Small intestine (tissue), 7 donors: ENCODE measurements around the gene VCAN. TPM values are rescaled to one million over a fixed set of nuclear protein-coding genes. Genes with fewer than 3 reads are reported as not detected.

Source experiments
- DNase-seq, 2 donors: peaks; one replicate each; pipeline versions ENCODE4 v3.0.0 to v3.0.0-alpha.2; 2013
- FAIRE-seq: peaks from 2 replicates; lab custom pipeline; 2012; peaks lifted over from hg19 to GRCh38; lab: Jason Lieb, UNC
- H3K27ac ChIP-seq, 3 donors: one replicate each; pipeline ENCODE4 v1.5.1; 2013; ENCODE audit warnings: low read length in 2 of 3, mild to moderate bottlenecking in 2 of 3, control low read depth in 1 of 3, inconsistent platforms in 1 of 3, low read depth in 1 of 3, moderate library complexity in 1 of 3
- H3K27me3 ChIP-seq, 3 donors: one replicate each; pipeline ENCODE4 v1.6.1; 2013; ENCODE audit warnings: low read length in 3 of 3, inconsistent platforms in 1 of 3; ENCODE audit not compliant: control insufficient read depth in 3 of 3, insufficient read depth in 3 of 3
- H3K36me3 ChIP-seq, 3 donors: one replicate each; pipeline ENCODE4 v1.6.1; 2013; ENCODE audit warnings: low read length in 3 of 3, inconsistent platforms in 1 of 3, low read depth in 1 of 3, mild to moderate bottlenecking in 1 of 3, moderate library complexity in 1 of 3; ENCODE audit not compliant: control insufficient read depth in 3 of 3, insufficient read depth in 2 of 3
- H3K4me1 ChIP-seq, 3 donors: one replicate each; pipeline ENCODE4 v1.6.1; 2013; ENCODE audit warnings: low read length in 2 of 3, inconsistent platforms in 1 of 3, low read depth in 1 of 3, mild to moderate bottlenecking in 1 of 3, moderate library complexity in 1 of 3; ENCODE audit not compliant: control insufficient read depth in 3 of 3, insufficient read depth in 2 of 3
- H3K4me3 ChIP-seq, 3 donors: one replicate each; pipeline ENCODE4 v1.5.1; 2013; ENCODE audit warnings: low read length in 3 of 3, control low read depth in 1 of 3, inconsistent platforms in 1 of 3, low read depth in 1 of 3, mild to moderate bottlenecking in 1 of 3, moderate library complexity in 1 of 3
- H3K9me3 ChIP-seq, 2 donors: one replicate each; pipeline ENCODE4 v1.6.1; 2013; ENCODE audit warnings: low read depth in 1 of 2, low read length in 1 of 2; ENCODE audit not compliant: control insufficient read depth in 2 of 2, insufficient read depth in 1 of 2
- WGBS, 3 donors: extraction: QIAGEN DNeasy Blood & Tissue Kit; methylation state at CpG; one replicate each; pipeline ENCODE4 v1.1.7; 2013; 5-methylcytosine and 5-hydroxymethylcytosine counted together
- polyA plus RNA-seq, 4 donors: library from polyadenylated mRNA; stranded (reverse) in 3 of 4; unstranded in 1 of 4; fragments of 200-250 nt in 3 of 4; fragments of 120-200 nt in 1 of 4; gene quantifications; one replicate each; pipeline versions ENCODE4 v1.2.1 to v1.2.3, GENCODE V29; 2013
- donor health status: healthy with polysubstance abuse.
- donor health status: control.
- donor health status: control.
- donor health status: Bipolar disorder and iron deficiency.
- donor health status: healthy.

The VCAN gene
- polyA plus RNA-seq, 4 donors = 0.67 to 66.4 (median 2.0) TPM

DNA sequence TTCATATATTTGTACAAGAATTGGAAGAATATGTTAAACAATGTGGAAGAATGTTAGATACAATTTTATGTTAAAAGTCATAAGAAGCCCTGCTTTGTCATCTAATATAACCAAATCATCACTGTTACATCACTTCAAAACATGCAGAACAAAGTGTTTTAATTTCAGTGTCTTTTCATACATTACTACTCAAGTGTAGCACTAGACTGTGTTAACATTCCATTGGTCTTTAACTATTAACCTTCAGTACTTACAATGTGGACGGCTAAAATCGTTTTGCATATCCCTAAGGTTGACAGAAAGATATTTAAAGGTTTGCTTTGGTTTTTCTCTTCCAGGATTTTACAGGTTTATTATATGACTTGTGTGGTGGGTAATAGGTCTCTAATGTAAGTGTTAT is 50.9 kb downstream of the VCAN start:
- Histone ChIP-seq H3K27ac (no peak overlapping the region), H3K27me3 (no peaks in the 10 kb centered on the region), H3K4me1 (no peaks in the 10 kb centered on the region), H3K36me3 (peaks cover 0 to 2% (median 0%) of the 10 kb centered on the region in 3 donors), H3K4me3 (no peak overlapping the region), H3K9me3 (no peaks in the 10 kb centered on the region)
- 63 to 78% (median 75%) methylated on average over 2 of the region's 2 CpGs for WGBS, 3 donors
- DNase-seq (no peak), FAIRE-seq (no peak)

GRCh38 chr5:83523929-83524328 is 52.4 kb downstream of the VCAN start:
- no peak overlapping the region for H3K4me3 ChIP-seq
- FAIRE-seq = no peak

GRCh38 chr5:83524345-83524744 is 52.8 kb downstream of the VCAN start:
- no peaks in the 10 kb centered on the region for H3K27me3 ChIP-seq
- H3K4me3 ChIP-seq = no peak overlapping the region
- no peaks in the 10 kb centered on the region for H3K4me1 ChIP-seq
- H3K27ac ChIP-seq = no peak overlapping the region
- WGBS, 3 donors = 69 to 91% (median 84%) methylated on average over 2 of the region's 2 CpGs
- FAIRE-seq (no peak), DNase-seq (no peak)
- H3K9me3 ChIP-seq = no peaks in the 10 kb centered on the region
- peaks cover 0 to 2% (median 0%) of the 10 kb centered on the region in 3 donors for H3K36me3 ChIP-seq

More at GRCh38 chr5:83523929-83524328, 52.4 kb downstream of the VCAN start:
- Histone ChIP-seq H3K36me3 (peaks cover 0 to 2% (median 0%) of the 10 kb centered on the region in 3 donors), H3K9me3 (no peaks in the 10 kb centered on the region), H3K4me1 (no peaks in the 10 kb centered on the region), H3K27me3 (no peaks in the 10 kb centered on the region), H3K27ac (no peak overlapping the region)
- WGBS, 3 donors = 81 to 86% (median 82%) methylated on average over 1 of the region's 1 CpG
- DNase-seq = no peak

DNA sequence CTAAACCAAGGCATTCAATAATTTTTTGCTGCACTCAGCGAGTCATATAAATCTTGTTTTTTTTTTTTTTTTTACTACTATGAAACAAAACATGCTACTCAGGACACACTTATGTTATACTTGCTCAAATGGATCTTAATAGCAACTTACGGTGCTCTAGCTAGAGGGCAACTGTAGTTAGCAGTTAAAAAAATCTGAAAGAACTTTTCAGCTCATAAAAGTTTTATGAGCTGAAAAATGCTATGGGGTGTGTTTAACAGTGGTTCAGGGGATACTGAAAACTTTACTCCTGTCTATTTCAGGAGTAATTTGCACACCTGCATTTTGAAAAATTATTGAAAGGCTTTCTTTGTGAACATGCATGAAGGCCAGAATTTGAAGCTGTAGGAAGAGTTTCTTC is 53.4 kb downstream of the VCAN start:
- WGBS, 3 donors = 64 to 75% (median 65%) methylated on average over 2 of the region's 2 CpGs
- H3K27ac ChIP-seq = no peak overlapping the region
- H3K9me3 ChIP-seq = no peaks in the 10 kb centered on the region
- H3K4me3 ChIP-seq = no peak overlapping the region
- no peaks in the 10 kb centered on the region for H3K27me3 ChIP-seq
- peaks cover 0 to 2% (median 0%) of the 10 kb centered on the region in 3 donors for H3K36me3 ChIP-seq
- FAIRE-seq (no peak), DNase-seq (no peak)
- H3K4me1 ChIP-seq = no peaks in the 10 kb centered on the region

DNA sequence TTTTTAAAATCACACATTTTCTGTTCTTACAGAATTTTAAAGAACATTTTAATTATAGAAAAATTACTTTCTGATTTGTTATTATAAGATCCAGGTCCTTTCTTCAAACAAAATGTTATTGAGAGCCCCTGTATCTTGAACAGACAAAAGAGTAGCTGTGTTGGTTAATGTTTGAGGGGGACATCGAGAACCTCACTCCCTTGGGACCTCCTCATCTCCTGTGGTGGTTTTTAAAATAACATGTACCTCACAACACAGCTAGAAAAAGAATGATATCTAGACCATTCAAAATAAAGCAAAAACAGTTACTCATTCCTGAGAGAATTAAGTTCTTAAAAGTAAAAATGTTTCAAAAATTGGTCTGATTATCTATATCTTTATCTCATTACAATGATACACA is 54.7 kb downstream of the VCAN start:
- no peak overlapping the region for H3K4me3 ChIP-seq
- H3K4me1 ChIP-seq = no peaks in the 10 kb centered on the region
- no peak overlapping the region for H3K27ac ChIP-seq
- H3K36me3 ChIP-seq = peaks cover 0 to 2% (median 0%) of the 10 kb centered on the region in 3 donors
- no peak for FAIRE-seq
- no peaks in the 10 kb centered on the region for H3K9me3 ChIP-seq
- WGBS, 3 donors = 71 to 85% (median 84%) methylated on average over 1 of the region's 1 CpG
- H3K27me3 ChIP-seq = no peaks in the 10 kb centered on the region
- no peak for DNase-seq

GRCh38 chr5:83527221-83527620 is 55.7 kb downstream of the VCAN start:
- DNase-seq = no peak
- Histone ChIP-seq H3K4me3 (no peak overlapping the region), H3K27me3 (no peaks in the 10 kb centered on the region), H3K27ac (no peak overlapping the region), H3K4me1 (no peaks in the 10 kb centered on the region), H3K9me3 (no peaks in the 10 kb centered on the region), H3K36me3 (no peaks in the 10 kb centered on the region)
- no peak for FAIRE-seq
- 26 to 36% (median 27%) methylated on average over 4 of the region's 4 CpGs for WGBS, 3 donors

DNA sequence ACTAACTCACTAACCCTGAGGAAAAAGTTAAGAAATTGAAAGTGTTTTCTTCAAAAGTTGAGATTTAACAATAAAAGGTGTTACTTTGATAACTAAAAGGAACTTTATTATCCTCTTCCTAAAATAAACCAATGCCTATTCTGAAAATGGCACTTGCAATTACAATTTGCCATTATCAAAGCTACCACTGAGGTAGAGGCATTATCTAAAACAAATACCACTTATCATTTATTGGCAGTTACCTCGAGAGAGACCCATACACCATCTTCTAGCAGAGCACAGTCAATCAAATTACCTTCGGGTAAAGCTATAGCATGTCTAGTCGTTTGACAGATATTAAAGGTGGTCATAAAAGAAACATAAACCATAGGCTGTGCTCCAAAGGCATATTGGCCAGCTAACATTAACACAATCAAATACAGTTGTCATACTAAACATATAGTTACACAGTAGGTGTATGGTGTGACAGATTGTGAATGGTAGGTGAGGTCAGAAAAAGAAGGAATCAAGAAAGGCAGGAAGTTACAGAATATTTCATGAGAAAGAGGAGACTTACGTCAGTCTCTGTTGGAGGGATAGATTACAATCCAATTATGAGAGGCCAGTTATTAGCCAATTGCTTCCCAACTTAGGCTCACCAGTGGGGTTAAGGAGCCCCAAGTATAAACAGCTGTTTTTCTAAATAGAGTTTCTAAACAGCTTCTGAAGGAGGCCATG is 56.3 kb downstream of the VCAN start:
- Histone ChIP-seq H3K36me3 (no peaks in the 10 kb centered on the region), H3K4me3 (no peak overlapping the region), H3K27ac (no peak overlapping the region), H3K27me3 (no peaks in the 10 kb centered on the region), H3K4me1 (no peaks in the 10 kb centered on the region), H3K9me3 (no peaks in the 10 kb centered on the region)
- 37 to 58% (median 41%) methylated on average over 4 of the region's 4 CpGs for WGBS, 3 donors
- DNase-seq = no peak
- FAIRE-seq = no peak

DNA sequence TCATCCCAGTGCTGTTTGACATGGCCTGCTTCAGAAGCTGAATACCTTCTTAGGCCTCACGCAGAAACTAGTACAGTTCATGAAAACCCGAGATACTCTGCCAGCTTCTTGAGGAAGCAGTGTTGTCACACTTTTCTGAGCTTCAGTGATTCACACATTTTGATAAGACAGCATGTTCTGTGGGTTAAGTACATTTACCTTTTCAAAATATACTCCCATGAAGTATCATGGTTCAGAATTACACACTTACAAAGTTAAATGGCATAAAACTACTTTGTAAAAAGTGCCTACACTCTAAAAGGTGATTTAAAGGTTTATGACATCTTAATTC is 56.9 kb downstream of the VCAN start:
- no peak overlapping the region for H3K4me3 ChIP-seq
- no peaks in the 10 kb centered on the region for H3K9me3 ChIP-seq
- 66 to 74% (median 67%) methylated on average over 2 of the region's 2 CpGs for WGBS, 3 donors
- H3K36me3 ChIP-seq = no peaks in the 10 kb centered on the region
- FAIRE-seq = no peak
- H3K4me1 ChIP-seq = no peaks in the 10 kb centered on the region
- DNase-seq = no peak
- no peaks in the 10 kb centered on the region for H3K27me3 ChIP-seq
- no peak overlapping the region for H3K27ac ChIP-seq

- DNase-seq = no peak
- 51 to 76% (median 55%) methylated on average over 2 of the region's 2 CpGs for WGBS, 3 donors
- Histone ChIP-seq H3K36me3 (no peaks in the 10 kb centered on the region), H3K27ac (no peak overlapping the region), H3K27me3 (no peaks in the 10 kb centered on the region), H3K9me3 (no peaks in the 10 kb centered on the region), H3K4me3 (no peak overlapping the region), H3K4me1 (no peaks in the 10 kb centered on the region)
- no peak for FAIRE-seq
These were observed 58.6 kb downstream of the VCAN start for GRCh38 chr5:83530193-83530592.
